DMS153 treated with DMSO at 0.1 percent for 48 hours (cell line): ENCODE results near the gene CCDC192.

Experiments used
- DNase-seq: peaks from one replicate; lab custom pipeline; 2025; ENCODE audit not compliant: unreplicated experiment; lab: John Stamatoyannopoulos, UW

Gene CCDC192

DNA sequence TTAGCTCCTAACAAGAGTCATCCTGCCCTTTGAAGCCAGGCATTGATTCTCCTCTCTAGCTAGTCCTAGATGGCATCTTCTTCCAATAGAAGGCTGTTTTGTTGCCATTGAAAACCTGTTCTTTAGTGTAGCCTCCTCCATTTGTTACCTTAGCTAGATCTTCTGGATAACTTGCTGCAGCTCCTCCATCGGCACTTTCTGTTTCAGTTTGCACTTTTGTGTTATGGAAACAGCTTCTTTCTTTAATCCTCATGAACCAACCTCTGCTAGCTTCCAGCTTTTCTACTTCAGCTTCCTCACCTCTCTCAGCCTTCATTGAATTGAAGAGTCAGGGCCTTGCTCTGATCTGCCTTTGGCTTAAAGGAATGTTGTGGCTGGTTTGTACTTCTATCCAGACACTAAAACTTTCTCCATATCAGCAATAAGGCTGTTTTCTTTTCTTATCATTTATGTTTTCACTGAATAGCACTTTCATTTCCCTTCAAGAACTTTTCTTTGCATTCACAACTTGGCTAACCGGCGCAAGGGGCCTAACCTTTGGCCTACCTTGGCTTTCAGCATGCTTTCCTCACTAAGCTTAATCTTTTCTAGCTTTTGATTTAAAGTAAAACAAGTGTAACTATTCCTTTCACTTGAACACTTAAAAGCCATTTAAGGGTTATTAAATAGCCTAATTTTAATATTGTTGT lies 213.8 kb downstream of the CCDC192 start:
- no peak for DNase-seq

DNA sequence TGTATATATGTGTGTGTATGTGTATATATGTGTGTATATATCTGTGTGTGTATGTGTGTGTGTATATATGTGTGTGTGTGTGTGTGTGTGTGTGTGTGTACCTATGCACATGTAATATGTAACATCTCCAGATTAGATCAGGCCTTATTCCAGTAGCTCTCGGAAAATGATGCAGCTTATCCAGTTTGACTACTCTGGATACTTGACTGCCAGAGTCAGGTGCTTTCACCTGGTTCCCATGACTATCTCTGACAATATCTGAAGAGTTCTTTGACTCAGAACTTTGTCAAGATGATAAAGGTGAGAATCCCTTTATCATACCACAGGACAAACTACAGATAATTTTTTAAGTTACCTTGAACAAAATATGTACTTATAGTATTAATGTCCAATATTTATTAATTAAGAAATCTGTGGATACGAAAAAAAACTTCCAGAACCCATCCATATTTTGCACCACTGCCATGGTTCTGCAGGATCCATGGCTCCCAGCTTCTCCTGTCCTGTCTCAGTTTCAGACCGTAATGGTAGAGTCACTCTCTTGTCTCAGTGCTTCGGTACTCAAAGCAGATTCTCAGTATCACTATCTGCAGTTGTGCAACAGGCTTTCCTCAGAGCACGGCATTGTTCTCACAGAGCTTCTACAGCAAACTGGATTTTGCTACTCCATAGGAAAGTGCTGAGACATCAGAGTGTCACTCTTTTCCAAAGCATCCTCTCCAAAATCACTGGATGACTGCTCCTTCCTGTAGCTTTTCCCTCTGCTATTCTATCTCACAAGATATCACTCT lies 216.0 kb downstream of the CCDC192 start:
- no peak for DNase-seq

DNA sequence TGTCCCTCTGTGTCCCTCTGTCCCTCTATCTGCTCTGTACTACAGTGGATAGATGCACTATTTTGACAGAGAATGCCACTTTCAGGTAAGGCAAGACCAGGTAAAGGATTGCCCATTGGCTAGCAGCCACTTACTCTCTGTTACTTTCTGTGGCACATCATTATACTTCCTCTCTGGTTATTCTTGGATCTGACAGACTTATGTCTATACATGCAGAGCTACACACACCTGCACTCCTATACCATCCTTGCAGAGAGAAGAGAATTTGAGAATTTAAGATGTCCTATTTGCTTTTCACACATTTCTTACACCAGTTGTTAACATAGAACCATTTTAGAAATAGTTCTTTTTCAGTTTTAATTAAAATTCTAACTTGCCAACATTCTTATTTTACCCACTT lies 216.6 kb downstream of the CCDC192 start:
- no peak for DNase-seq

DNA sequence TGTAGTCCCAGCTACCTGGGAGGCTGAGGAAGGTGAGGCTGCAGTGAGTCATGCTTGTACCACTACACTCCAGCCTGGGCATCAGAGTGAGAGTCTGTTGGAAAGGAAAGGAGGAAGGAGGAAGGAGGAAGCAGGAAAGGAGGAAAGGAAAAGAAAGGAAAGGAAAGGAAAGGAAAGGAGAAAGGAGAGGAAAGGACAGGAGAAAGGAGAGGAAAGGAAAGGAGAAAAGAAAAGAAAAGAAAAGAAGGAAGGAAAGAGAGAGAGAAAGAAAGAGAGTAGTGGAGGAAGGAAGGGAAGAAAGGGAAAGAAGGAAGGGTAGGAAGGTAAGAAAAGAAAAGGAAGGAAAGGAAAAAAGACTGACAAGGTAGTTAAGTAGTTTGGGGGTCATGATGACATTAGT lies 217.7 kb downstream of the CCDC192 start:
- no peak for DNase-seq

DNA sequence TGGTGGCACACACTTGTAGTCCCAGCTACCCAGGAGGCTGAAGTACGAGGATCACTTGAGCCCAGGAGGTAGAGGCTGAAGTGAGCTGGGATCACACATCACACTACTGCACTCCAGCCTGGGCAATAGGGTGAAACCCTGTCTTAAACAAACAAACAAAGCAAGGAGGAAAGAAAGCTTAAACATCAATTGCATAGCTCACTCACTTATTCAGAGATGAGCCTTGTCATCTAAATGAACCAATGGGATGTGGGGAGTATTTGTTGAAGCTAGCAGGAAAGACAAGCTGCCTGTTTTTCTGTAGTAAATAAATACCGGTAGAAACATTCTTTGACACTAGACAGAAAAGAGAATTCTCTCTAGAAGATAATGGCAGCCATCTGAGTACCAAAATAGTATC lies 219.4 kb downstream of the CCDC192 start:
- no peak for DNase-seq

DNA sequence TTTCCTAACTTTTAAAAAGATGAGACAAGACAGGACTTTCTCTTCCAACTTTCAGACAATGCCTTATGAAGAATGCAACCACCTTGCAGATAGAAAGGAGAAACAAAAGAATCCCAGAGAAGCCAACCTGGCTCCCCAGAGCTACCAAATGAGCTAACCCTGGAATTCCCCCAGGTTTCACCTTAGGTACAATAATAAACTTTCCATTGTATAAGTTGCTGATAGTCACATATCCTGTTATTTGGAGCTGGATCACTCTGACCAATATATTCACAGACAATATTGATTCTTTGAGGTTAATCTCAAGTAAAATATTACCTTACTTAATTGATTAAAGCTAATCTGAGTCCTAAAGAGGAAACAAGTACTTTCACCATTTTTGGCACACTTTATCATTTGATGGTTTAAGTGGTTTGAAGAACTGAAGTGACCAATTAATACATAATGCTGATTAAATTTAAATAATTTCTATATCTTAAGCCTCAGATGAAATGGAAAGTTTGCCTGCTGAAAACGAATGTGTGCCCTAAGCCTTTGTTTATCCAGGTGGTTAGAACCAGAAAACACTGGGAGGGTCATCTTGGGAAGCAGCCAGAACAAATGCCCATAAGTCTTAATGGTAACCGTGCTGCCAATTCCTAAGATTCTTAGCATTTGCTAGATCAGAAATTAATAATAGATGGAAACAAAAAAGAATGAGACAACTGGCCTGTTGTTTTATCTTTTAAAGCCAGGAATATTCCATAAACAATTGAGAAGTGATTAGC lies 220.8 kb downstream of the CCDC192 start:
- DNase-seq: no peak

DNA sequence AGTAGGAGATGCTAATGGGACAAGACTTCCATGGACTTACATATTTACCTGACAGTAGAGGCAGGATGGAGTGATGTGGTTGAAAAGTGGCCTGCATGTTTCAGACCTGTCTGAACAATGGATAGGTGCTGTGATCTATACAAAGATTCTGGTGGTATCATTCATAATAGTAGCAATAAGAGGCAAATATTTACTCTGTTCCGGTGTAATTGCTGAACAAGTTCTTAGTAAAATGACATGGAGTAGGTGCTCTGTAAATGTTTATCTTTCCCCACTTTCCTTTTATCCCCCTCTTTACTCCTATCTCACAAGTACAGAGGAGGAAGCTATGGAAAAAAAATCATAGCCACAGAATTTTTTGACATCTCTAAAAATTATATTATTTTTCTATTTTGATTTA lies 221.4 kb downstream of the CCDC192 start:
- DNase-seq: peak; percentile 34

DNA sequence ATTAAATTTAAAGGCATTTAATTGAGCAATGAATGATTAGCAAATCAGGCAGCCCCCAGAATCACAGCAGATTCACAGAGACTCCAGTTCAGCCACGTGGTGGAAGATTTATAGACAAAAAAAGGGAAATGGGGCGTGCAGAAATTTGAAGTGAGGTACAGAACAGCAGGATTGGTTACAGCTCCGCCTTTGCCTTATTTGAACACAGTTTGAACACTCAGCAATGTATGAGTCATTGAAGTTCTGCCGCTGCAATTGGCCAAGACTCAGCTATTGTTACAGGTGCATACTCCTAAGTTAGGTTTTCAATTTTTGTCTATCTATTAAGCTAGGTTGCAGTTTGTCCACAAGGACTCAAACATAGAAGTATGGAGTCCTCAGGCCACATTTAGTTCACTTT lies 222.7 kb downstream of the CCDC192 start:
- DNase-seq: no peak

DNA sequence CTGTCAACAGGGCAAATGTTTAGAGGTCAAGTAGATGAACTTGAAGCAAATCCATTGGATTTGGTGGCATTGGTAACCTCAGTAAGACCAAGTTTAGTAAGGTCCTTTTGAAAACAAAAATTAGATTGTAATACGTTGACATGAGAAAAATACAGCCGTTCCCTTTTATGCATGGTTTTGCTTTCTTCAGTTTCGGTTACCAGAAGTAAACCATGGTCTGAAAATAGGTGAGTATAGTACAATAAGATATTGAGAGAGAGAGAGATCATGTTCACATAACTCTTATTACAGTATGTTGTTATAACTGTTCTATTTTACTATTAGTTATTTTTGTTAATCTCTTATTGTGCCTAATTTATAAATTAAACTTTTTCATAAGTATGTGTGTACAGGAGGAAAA lies 223.8 kb downstream of the CCDC192 start:
- no peak for DNase-seq

DNA sequence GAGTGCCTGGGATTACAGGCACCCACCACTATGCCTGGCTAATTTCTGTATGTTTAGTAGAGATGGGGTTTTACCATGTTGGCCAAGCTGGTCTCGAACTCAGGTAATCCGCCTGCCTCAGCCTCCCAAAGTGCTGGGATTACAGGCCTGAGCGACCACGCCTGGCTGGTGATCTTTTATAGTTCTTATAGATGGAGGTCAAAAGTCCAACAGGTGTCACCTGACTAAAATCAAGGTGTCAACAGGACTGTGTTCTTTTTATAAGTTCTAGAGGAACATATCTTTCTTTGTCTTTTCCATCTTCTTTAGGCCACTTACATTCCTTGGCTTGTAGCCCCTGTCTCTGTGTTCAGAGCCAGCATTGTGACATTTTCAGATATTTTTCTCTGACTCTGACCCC lies 224.9 kb downstream of the CCDC192 start:
- DNase-seq: no peak

DNA sequence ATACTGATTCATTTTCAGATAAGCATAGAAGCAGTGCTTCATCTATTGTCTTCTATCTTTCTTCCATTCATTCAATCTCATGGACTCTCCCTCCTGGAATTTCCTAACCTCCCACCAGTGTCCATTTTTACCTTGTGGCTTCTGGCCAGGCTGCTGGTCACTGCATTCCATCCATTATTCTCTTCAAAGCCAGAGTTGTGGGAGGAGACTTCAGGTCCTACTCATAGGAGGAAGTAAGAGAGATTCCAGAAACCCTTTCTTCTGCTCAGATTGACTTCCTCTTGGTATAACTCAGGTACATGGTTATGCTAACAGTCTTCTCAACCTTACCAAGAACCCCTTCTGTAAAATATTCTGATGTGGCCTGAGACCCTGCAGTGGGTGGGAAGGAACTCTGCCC lies 227.1 kb downstream of the CCDC192 start:
- DNase-seq: no peak

DNA sequence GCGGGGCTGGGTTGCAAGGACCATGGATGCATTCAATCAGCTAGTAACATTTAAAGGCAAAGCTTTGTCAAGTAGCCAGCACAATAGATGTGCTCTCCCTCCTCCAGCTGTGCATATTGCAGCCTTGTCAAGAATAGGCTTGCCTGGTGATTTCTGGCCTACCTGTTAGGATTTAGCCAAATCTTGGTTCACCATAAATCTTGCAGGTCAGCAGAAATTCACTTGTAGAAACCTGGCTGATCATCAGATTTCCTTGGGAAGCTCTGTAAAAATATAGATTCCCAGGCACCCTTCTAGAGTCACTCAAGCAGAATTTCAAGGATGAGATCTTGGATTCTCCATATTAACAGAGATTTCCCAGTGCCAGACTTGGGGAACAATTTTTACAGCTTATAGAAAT lies 228.2 kb downstream of the CCDC192 start:
- no peak for DNase-seq

DNA sequence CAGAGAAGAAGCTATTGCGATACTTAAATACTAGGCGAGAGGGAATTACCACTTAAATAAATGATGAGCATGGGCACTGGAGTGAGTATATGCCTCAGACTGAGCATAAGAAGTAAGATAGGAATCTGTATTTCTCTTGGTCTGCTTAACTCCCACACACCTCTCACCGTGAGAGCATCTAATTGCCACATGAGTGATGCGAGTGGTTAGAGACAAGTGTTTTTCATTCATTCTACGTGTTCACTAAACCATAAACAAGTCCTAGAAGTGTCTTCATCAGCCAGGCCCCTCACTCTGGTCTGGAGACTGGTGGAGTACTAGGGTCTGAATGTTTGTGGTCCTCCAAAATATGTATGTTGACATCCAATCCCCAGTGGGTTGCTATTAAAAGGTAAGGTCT lies 230.2 kb downstream of the CCDC192 start:
- DNase-seq: no peak

DNA sequence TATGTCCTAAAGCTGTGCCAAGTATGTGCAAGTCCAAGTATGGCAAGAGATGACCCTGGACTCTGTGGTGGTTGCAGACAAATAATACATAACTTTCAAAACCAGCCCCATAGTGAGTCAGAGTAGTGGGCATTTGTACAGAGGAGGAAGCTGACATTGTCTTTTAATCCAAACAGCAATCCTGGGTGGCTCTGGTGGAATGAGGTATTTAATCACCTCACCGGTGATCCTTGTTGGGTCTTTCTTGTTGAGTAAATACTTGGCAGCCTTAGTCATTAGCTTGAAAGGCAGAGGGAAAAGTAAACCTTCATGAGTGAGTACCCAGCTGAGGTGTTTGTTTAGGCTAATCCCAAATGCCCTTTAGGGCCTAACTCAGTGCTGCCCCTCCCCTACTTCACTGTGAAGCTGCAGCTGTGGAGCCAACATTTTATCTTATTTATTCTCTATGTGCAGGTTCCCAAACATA lies 231.6 kb downstream of the CCDC192 start:
- peak; percentile 43 for DNase-seq

DNA sequence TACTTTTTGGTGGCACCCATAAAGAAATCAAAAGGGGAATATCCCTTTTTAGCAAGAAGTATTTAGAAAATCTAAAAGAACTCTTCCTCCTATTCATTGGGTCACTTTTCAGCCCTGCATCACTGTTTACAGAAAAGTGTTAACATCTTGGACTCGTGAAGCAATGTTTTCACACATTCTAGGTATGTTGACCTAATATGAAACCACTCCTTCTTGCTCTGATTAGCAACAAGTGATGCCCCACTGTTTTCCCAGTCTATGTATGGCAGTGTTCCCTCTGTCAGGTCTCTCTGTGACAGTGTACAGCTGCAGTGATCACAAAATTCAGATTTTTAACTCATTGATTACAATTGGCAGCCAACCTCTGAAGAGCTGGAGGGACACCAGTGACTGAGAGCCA lies 232.2 kb downstream of the CCDC192 start:
- no peak for DNase-seq

DNA sequence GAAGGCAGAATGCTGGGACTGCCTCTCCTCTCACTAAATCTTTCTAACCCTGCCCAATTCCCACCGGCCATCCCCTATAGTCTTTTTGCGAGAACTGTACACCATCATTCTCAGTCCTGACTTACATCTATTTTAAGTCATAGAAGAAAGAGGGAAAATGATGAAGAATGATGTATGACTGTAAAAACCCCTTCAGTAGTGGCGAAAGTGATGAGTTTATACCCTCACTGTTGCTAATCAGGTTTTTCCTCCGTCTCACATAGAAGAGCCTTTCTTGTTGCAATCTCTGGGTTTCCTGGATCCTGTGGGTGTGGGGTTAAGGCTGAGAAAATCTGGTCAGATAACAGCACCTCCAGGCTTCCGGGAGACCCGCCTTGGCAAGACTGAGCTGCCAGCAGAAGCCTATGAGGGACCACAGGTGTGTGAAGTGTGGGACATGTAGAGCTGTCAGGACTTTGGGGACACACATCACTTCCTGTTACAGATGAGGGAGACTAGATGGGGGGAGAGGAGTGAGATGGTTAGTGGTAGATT lies 233.3 kb downstream of the CCDC192 start:
- no peak for DNase-seq

DNA sequence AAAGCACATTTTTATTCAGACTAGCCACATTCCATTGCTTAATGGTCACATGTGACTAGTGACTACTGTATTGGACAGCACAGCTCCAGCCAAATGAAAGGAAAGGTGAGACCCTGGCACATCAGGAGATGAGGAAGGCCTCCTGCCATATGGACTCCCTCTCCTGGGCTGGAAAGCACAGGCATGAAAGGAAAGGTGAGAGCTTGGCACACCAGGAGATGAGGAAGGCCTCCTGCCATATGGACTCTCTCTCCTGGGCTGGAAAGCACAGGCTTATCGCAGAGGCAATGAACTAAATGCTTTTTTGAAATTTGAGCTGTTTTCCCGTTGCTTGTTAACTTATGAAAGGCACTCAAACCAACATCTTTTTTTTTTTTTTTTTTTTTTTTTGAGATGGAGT lies 235.6 kb downstream of the CCDC192 start:
- no peak for DNase-seq

DNA sequence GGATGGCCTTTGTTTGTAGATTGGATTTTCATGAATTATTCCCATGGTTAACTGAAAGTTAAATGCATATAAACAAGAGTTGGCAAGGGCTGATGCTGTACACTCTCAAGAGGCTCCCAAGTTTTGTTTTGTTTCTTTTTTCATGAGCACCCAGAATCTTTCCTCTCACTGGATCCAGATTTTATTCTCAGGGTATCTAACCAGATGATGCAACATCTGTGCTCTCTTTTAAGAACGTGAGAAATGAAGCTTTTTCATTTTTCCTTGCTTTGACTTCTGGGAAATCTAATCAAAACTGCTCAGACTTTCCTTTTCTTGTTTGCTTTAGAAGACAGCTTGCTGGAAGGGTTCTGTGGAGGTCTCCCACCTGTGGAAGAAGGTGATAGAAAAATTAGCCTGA lies 237.7 kb downstream of the CCDC192 start:
- DNase-seq: no peak

DNA sequence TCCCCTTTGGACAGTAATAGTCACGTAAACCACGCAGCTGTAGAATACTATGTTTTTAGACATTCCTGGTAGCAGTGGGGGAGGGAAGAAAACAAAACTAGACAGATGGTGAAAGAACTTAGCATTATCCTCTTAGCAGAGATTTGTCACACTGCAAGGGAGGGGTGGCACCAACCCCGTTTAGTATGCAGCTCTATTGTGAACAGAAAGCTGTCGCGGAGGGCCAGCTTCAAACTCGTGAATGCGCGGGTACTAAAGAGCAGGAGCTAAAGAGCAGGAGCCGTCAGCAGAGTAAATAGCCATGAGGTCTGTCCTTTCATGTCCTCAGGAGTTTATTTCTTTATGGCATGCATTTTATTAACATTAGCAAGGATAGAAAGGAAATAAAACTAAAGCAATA lies 238.5 kb downstream of the CCDC192 start:
- no peak for DNase-seq

DNA sequence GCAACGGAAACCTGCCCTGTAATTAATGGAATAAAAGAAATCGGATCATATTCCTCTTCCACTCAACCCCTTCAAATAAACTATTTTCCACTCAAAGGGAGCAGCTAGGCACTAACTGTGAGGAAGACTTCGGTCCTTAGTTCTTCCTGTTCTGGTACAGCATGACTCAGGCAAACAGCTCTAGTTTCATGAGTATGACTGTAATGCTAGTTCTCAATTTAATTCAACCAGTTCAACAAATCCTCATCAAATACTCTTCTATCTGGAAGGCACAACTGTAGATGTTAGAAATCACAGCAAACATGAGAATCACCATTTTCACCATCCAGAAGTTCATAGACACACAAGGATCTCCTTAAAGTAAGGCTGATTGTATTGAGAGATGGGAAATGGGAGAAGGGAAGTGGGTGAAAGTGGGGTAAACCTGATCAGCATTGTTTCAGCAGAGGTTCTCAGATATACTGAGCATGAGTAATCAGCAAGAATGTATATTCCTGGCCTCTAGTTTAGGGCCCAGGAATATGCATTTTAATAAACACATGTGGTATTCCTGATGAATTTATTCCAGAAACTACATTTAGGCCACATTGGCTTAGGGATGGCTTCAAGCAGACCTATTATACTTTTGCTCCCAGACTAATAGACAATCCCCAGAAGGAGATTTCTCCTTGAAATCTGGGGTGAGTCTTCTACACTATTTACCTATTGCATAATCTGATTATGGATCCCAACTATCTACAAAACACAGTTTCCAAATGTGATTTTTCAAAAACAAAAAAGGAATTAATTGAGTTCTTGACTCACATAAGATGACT lies 239.3 kb downstream of the CCDC192 start:
- peak; percentile 17 for DNase-seq

DNA sequence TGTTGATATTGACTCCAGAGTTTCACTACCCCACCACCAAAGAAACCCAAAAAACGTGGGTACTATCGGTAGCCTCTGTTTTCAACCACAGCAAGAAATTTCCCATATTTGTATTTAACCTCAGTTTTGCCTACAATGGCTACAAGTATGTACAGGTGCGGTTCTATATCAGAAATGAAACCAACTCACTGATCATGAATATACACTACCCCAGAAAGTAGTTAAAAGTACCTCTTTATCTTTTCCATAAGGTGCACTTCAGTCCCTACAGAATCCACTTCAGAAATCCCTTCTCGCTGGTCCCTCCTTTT lies 239.8 kb downstream of the CCDC192 start:
- DNase-seq: no peak
